ENCODE measurements around the gene STK16. TPM values are rescaled to one million over a fixed set of nuclear protein-coding genes. Genes with fewer than 3 reads are reported as not detected.

STK16 gene
- total RNA-seq, 1 donor from 2014 or later, result 24.4 TPM

GRCh38 chr2:219213486-219214071 is 31.7 kb upstream of the STK16 start:
- ATAC-seq, result no peak
- no peak for DNase-seq (ENCODE audit: low spot score)

DNA sequence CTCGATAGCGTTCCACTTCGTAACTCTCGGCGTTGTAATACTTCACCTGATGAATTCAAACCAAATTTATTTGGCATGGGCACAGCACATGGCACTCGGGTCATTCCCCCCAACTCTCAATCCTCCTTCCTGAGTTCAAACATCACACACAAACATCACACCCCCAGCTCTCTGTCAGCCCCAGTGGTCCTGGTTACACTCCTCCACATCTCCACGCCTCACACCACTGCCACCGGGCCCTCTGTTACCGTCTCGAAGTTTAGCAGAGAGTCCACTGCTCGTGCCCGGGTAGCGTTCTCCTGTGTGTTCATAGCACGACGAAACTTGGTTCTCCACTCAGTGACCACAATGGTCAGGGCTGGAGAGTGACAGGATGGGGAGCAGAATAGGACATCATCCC is 31.1 kb upstream of the STK16 start:
- ATAC-seq (no peak), DNase-seq (ENCODE audit: low spot score) (no peak)

DNA sequence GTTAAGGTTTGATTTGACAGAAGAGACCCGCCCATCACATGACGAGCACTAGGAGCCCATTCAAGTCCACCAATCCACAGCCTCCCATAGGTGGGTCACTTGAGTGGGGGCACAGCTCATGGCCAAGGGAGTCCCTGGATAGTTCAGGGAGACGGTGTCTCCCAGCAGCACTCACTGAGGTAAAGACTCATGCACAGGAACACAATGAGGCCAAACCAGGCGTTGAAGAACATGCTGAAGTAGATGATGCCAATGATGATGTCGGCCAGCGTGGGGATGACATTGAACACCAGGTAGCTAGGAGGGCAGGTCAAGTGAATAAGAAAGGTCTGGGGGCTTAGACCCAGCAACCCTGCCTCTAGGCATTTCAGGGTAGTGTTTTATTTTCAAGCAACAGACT is 30.5 kb upstream of the STK16 start:
- no peak for ATAC-seq
- DNase-seq (ENCODE audit: low spot score), result no peak

DNA sequence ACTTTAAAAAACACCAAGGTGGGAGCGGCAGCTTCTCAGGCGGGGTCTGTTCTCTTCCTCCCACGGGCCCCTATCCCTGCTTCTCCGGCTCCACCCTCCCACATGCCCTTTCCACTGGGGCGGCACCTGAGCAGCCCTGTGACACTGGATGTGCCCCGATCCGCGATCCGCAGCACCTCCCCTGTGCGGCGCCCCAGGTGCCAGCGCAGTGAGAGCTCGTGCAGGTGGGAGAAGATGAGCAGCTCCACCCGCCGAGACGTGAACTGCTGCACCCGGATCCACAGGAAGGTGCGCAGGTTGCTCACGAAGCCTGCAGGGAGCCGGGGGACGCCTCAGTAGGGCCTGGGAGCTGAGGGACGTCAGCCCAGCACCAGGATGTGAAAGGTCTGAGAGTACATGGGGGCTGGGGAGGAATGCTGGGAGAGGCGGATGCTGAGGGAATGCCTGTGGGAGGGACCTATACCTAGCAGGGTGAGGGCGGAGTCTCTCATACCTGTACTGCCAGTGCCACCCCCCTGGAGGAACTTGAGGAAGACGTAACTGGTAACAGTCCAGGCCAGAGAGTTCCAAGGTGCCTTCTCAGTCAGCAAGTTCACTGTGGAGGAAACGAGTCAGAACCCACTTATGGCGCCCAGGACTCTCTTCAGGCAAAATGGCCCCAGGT is 29.3 kb upstream of the STK16 start:
- no peak for DNase-seq (ENCODE audit: low spot score)
- no peak for ATAC-seq

GRCh38 chr2:219216535-219216915 is 28.8 kb upstream of the STK16 start:
- no peak for ATAC-seq
- no peak for DNase-seq (ENCODE audit: low spot score)

DNA sequence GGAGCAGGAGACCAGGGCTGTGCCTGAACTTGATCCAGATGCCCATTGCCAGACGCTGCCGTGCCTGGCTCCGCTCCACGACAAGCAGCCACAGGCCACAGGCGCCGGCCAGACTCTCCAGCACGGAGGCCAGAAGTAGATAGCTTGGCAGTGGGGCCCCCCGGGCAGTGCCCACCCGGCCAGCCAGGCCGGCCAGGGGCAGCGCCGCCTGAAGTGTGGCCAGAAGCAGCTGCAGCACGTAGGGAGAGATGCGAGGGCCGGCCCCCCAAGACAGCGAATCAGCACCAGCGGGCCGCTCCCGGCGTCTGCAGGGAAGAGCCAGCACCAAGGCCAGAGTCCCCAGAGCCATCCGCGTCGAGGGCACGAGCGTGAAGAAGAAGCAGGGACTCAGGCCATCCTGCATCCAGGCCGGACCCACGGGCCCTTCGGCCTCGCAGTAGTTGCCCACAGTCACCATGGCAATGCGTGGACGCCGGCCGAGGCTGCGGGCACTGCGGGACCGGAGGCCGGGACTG is 27.0 kb upstream of the STK16 start:
- peak; percentile 86 for DNase-seq (ENCODE audit: low spot score)
- ATAC-seq, result peak; percentile 74

DNA sequence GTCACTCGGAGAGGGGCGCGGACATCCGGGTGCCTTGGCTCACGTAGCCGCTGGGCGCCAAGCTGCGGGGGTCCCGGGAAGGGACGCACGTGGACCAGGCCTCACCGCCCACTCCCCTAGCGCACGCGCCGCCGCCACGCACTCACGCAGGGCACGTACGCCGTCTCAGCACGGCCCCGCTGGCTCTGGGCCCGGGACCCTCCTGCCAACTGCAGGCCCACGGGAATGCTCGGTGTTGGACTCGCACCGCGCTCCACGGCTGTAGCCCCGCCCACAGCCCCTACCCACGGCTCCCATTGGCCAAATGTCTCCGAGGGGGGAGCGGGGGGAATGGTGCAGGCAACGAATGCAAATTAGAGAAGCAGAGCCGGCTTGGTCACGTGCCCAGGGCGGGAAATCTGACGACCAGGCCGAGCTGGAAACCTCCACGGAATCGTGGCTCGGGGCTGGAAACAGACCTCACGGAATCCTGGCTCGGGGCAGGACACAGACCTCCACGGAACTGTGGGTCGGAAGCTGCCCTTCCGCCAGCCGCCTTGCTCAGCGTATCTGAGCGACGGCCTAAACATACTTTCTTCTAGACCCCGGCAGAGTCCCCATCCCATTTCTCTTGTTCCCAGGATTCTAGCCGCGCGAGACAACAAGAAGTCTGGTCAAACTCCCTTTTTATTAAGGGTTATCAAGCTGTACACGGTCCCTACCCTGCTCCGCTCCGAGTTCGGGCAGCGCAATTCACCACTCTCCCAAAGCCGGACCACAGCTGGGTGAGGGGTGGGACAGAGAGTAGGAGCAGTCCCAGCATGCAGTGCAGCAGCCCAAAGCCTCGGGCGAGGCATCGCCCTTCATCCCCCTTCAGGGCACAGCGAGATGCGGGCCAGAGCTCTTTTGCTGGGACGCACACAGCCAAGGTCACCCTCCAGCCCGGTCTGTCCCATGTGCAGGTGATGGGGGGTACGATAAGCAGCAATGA is 26.3 kb upstream of the STK16 start, which contains the start of gene ABCB6:
Gene ABCB6, minus strand, starts transcription at position 227 of the 970 bp plus-strand sequence. CDS start 285 bp downstream, outside the sequence.
- peak; percentile 98 for DNase-seq (ENCODE audit: low spot score)
- ATAC-seq, result peak; percentile 89

- no peak for DNase-seq (ENCODE audit: low spot score)
- ATAC-seq, result no peak
Measured at GRCh38 chr2:219219784-219220532, 25.3 kb upstream of the STK16 start.

- ATAC-seq (no peak), DNase-seq (ENCODE audit: low spot score) (no peak)
Measured at GRCh38 chr2:219220652-219221402, 24.5 kb upstream of the STK16 start.

GRCh38 chr2:219221957-219222518 is 23.2 kb upstream of the STK16 start:
- DNase-seq (ENCODE audit: low spot score), result no peak
- no peak for ATAC-seq

GRCh38 chr2:219223831-219224610 is 21.3 kb upstream of the STK16 start:
- DNase-seq (ENCODE audit: low spot score), result no peak

GRCh38 chr2:219225350-219225749 is 19.9 kb upstream of the STK16 start:
- ATAC-seq (no peak), DNase-seq (ENCODE audit: low spot score) (no peak)

More at GRCh38 chr2:219223831-219224610, 21.3 kb upstream of the STK16 start:
- no peak for ATAC-seq

DNA sequence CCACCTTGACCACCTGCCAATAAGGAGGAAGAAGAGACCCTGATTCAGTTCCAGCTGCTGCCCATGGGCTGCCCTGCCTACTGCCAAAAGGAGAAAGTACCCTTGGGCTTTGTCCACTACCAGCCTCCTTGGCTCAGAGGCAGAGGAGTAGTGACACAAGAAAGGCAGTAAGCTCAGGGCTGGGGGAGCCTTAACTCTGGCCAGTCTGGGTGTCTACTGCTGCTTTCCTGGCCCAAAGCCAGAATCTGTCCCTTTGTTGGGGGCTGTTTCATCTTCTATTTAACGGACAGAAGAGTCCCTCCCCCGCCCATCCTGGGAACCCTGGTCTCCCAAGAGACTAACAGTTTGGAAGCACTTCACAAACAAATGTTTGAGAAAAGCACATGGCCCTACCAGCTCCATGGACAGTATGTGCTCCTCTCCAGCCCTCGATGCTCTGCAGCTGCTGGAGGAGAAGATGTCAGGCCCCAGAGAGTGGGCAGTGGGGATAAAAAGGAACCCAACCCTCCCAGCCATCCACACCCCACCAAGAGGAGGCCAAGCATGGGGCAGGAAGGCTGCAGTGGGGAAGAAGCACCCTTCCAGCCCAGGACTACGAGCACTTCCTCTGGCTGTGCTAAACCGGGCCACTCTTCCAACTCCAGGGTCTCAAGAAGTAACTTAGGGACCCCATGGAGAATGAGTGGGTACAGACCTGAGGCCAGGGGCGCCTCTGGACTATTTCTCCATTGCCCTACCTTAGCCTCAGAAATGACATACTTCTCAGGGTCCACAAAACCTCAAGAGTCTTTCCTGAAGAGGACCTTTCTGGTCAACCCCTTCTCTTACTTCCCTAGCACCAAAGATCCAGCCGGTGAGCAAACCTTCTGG is 17.0 kb upstream of the STK16 start:
- ATAC-seq, result no peak
- no peak for DNase-seq (ENCODE audit: low spot score)

DNA sequence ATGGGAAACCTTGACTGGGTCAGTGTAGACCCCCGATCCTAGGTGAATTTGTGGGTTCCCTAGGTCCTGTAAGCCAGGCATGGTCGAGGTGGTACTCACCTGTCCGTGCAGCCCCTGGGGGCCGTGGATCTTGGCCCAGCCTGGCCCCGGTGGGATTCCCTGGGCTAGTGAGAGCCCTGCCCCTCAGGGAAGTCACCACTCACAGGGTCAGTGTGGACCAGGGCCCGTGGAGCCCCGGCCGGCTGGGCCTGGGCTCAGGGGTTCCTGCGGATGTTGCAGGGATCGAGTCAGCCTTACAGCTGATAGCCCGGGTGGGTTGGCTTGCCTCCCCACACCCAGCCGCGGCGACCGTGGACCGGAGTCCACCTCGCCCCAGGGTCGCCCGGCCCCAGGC is 16.4 kb upstream of the STK16 start:
- DNase-seq (ENCODE audit: low spot score) (no peak), ATAC-seq (no peak)

GRCh38 chr2:219229305-219230058 is 15.8 kb upstream of the STK16 start, which contains the start of the genes ANKZF1 and ATG9A:
Gene ANKZF1, plus strand, starts transcription at chr2:219229806. Its CDS starts 452 bp downstream, at chr2:219230258.
Gene ATG9A, minus strand, starts transcription at chr2:219229636. Its CDS starts 1,612 bp downstream, at chr2:219228024.
- DNase-seq (ENCODE audit: low spot score) (peak; percentile 99), ATAC-seq (peak; percentile 94)

DNA sequence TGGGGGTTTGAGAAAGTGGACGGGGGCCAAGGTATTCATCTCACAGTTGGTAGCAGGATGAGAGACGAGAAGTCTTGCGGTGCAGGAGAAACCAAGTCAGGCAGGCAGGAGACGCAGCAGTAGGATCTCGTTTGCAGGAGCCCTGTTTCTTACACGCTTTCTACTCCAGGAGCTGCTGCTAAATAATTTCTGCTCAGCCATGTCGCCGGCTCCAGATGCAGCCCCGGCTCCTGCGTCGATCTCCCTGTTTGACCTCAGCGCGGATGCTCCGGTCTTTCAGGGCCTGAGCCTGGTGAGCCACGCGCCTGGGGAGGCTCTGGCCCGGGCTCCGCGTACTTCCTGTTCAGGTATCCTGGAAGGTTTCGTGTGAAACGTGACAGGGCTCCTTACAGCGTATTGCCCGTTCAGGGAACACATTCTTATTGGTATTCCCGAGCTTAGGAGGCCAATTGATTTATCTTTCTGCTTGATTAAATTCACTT is 15.2 kb upstream of the STK16 start:
- DNase-seq (ENCODE audit: low spot score) (no peak), ATAC-seq (peak; percentile 27)

- ATAC-seq (no peak), DNase-seq (ENCODE audit: low spot score) (no peak)
Measured at GRCh38 chr2:219234331-219234730, 10.9 kb upstream of the STK16 start.

Measured in left lobe of liver (tissue), 2 donors.